ENCODE measurements around the gene NHS.

The NHS gene

DNA sequence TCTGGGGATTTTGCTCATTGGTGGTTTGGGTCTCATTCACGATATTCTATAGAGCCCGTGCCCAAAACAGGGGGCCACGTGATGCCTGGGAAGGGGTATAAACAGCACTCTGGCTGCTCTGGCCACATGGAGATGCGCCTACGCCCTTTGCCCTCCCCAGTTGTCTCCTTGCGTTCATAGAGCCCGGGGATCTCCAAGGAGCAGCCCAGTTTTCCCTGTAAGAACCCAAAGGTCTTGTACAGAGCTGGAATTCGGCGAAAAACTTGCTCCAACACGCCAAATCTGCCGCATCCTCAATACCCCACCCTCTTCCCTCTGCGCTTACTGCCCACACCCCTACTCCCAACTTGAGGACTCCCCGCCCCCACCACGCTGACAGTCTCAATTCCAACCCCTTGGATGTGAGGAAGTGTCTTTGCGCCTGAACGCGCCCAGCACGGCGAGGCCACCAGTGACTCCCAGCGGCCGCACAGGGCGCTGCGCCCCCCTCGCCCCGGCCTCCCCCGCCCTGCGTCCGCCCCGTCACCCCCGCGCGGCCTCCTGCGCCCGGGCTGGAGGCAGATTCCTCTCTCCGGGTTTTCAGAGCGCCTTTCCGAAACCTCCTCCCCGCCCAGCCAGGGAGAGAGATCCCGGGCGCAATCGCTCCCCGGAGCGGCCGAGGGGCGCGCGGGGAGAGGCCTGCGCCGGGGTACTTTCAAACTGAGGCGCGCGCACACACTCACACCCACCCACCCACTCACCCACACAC lies at the start of gene NHS:
NHS (plus strand) TSS at position 582 of the 748 bp plus-strand sequence. CDS start 558 bp downstream, outside the sequence.
- no peak for DNase-seq

- no peak for DNase-seq
Observed at GRCh38 chrX:17328837-17329236, 46.2 kb upstream of the NHS start.

DNA sequence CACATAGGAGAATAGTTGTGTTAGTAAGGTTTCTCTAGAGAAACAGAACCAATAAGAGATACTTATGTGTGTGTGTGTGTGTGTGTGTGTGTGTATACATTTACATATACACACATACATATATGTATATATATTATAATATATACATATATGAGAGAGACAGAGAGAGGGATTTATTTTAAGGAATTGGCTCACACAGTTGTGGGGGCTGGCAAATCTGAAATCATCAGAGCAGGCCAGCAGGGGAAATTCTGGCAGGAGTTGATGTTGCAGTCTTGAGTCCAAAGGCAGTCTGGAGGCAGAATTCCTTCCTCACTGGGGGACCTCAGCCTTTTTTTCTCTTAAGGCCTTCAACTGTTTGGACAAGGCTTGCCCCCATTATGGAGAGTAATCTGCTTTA lies 38.6 kb upstream of the NHS start:
- no peak for DNase-seq

GRCh38 chrX:17355976-17356375 lies 19.0 kb upstream of the NHS start:
- DNase-seq: no peak

- no peak for DNase-seq
Observed at GRCh38 chrX:17359500-17359899, 15.5 kb upstream of the NHS start.

- no peak for DNase-seq
Observed at GRCh38 chrX:17361620-17362019, 13.4 kb upstream of the NHS start.

GRCh38 chrX:17368002-17368401 lies 7.0 kb upstream of the NHS start:
- DNase-seq: no peak

DNA sequence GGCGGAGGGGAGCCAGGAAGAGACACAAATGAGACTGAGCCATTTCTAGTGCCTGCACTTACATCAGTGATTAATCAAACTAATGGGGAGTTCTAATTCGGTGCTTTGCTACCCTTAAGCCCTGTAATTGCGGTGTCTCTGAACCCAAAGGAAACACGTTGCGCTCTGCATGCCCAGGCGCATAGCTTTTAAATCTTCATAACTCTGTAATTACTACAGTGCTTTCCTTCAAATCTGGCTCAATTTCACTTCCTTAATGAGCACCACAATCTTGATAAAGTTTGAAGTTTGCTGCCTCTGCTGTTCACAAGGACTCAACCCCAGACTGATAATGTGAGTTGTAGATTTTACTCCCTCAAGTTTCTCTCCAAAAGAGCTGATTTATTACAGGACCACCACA lies 5.7 kb upstream of the NHS start:
- no peak for DNase-seq

DNA sequence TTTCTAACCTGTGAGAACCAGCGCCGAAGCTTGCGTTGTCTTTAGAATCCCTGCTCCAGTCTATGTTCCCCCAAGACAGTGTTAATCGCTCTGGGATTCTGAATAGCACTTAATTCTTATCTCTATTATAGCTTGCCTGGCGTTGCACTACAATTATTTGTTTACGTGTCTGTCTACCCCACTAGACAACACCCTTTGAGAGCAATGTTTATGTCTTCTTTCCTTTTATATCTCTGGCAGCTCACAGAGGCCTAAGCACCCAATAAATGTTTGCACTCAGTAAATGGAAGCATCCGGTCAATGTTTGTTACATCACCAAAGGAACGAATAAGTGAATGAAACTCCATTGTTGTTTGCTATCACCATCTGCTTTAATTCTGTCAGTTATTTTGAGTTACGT lies 4.8 kb upstream of the NHS start:
- DNase-seq: no peak

GRCh38 chrX:17372052-17372451 lies 2.9 kb upstream of the NHS start:
- no peak for DNase-seq

- no peak for DNase-seq
Observed at GRCh38 chrX:17373337-17373736, 1.7 kb upstream of the NHS start.

DNA sequence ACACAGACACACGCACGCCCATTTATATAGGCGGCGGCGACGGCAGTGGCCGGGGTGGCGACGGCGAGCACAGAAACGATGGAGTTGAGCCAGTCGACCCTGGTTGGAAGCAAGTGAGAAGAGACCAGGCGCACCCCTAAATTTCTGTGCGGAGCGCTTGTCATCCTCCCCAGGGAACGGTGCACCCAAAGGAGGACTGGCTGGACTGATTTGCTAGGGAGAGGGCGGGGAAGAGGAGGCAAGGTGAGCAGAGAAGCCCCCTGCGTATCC lies 302 bp downstream of the NHS start:
- DNase-seq: no peak

DNA sequence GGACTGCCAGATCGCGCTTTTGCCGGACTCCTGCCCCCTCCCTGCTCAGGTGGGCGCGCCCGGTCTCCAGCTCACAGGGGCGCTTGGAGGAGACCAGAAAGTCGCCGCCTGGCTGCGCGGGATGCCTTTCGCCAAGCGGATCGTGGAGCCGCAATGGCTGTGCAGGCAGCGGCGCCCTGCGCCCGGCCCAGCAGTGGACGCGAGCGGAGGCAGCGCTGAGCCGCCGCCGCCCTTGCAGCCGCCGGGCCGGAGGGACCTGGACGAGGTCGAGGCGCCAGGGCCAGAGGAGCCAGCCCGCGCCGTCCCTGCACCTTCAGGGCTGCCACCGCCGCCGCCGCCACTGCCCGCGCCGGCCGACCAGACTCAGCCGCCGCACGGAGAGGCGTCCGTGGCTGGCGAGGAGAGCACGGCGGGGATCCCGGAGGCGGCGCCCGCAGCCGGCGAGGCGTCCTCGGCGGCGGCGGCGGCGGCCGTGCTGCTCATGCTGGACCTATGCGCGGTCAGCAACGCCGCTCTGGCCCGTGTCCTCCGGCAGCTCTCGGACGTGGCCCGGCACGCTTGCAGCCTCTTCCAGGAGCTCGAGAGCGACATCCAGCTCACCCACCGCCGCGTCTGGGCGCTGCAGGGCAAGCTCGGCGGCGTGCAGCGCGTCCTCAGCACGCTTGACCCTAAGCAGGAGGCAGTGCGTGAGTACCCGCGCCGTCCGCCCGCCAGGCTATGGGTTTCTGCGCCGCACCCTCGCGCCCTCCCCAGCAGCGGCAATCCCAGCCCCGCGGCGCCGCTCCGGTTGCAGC lies 834 bp downstream of the NHS start:
- DNase-seq: no peak

- no peak for DNase-seq
Observed at GRCh38 chrX:17376431-17377077, 1.6 kb downstream of the NHS start.

- DNase-seq: peak; percentile 4
Observed at GRCh38 chrX:17377091-17377717, 2.2 kb downstream of the NHS start.

GRCh38 chrX:17377795-17378194 lies 2.8 kb downstream of the NHS start:
- peak; percentile 16 for DNase-seq

DNA sequence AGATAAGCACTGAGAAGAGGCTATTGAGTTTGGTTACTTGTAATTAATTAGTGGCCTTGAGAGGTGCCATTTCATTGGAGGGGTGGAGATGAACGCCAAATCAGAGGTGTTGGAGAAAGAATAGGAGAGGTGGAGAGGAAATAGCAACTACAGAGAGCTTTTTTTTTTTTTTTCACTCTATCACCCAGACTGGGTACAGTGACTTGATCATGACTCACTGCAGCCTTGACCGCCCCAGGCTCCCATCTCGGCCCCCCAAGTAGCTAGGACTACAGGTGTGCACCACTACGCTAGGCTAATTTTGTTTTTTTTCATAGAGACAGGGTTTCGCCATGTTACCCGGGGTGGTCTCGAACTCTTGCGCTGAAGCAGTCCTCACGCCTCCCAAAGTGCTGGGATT lies 5.2 kb downstream of the NHS start:
- no peak for DNase-seq

DNA sequence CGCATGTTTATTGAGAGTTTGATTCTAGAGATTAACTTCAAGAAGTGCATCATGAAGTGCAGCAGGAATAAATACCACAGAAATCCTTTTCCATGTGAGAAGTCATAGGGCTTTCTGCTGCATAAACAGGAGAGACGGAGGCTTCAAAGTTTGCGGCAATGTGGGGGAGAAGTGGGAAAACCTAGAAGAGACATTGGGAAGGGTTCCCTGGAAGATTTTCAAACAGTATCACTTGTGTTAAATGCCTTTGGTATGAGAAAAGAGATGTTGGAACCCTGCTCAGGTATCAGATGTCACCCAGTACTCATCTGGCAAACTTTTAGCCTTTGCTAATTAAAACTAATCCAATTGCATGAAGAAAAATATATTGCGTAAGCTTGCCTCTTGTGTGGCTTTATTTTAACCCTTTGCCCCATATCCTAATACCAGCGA lies 15.4 kb downstream of the NHS start:
- no peak for DNase-seq

- DNase-seq: no peak
Observed at GRCh38 chrX:17395154-17395553, 20.2 kb downstream of the NHS start.

GRCh38 chrX:17397074-17397473 lies 22.1 kb downstream of the NHS start:
- no peak for DNase-seq

DNA sequence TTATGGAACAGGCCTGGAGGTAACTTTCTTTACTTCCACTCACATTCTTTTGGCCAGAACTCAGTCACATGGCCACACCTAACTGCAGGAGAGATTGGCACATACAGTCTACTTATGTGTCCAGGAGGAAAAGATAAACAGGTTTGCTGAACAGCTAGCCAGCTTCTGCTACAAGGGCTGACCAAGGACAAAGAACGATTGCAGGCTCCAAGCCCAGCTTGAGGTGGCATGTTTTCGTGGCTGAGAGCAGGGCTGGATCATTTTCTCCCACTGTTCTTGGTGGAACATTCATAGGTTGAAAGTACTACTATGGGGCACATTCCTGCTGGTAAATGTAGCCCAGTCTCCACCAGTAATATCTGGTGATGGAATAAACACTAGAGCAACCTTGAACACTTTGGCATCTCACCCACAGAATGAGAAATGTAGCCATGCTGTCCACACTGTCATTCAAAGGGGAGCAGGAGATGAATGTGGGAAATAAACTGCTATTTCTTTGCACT lies 28.2 kb downstream of the NHS start:
- DNase-seq: no peak

DNA sequence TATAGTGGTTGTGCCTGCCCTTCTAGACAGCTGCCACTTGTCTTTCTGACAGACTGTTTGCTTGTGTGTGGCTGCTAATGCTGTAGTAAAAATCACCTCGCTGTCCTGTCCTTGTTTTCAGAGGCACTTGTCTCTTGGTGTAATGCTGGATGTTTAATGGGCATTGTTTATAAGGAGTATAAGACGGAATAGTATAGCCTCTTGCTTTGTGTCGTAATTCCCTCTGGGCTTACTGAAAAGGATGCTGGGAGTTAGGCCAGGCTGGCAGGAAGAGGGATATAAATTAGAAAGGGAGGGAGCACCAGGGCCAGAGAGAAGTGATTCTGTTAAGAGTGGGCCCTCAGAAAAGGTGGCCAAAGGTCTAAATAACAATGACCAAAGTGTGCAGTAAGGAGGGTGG lies 29.0 kb downstream of the NHS start:
- no peak for DNase-seq

- DNase-seq: no peak
Observed at GRCh38 chrX:17405225-17405969, 30.4 kb downstream of the NHS start.

All from stimulated activated CD4-positive, alpha-beta T cell treated with anti-CD3 and anti-CD28 coated beads, Interleukin-4, amount 100 ng/mL, for 24 hours (primary cell).